GM23248 (cell line): Measurements from ENCODE around the gene E2F3.

Experiments used
- EZH2 ChIP-seq: fragments of 200-600 bp; sonication (generic); IDR thresholded peaks from 2 replicates; pipeline ENCODE4 v1.6.1; 2018; ENCODE audit warnings: antibody characterized with exemption, mild to moderate bottlenecking; ENCODE audit not compliant: insufficient read depth, poor library complexity, severe bottlenecking
- EZH2phosphoT487 ChIP-seq: fragments of 200-600 bp; sonication (generic); IDR thresholded peaks from 2 replicates; pipeline ENCODE4 v1.6.1; 2018; ENCODE audit warnings: antibody characterized with exemption, moderate library complexity, mild to moderate bottlenecking, low read depth; ENCODE audit not compliant: insufficient read depth

DNA sequence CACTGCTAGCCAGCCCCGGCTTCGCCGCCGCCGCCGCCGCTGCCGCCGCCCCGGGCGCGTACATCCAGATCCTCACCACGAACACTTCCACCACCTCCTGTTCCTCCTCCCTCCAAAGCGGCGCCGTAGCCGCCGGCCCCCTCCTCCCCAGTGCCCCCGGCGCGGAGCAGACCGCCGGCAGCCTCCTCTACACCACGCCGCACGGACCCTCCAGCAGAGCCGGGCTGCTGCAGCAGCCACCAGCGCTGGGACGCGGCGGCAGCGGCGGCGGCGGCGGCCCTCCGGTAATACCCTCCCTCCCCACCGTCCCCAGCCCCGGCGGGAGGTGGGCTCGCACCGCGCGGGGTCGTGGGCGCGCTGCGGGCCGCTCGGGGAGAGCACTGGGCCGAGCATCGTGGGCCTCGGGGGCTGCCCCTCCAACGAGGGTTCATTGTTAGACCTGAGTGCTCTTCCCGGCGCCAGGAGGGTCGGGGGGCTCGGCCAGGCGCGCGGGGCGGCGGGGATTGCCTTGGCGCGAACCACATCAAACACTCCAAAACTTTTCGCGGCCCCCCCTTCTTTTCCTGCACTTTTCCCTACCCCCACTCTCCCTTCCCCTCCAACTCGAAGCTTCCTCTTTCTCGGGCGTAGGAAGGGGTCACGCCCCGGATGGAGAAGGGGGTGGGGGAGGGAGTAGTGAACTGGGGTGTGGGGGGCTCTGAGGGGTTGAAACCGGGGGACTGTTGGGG, 827 bp downstream of the E2F3 start:
- no peak for TF ChIP-seq EZH2phosphoT487
- no peak for TF ChIP-seq EZH2
